K562 (cell line): ENCODE results near the gene TESK1. TPM values are rescaled to one million over a fixed set of nuclear protein-coding genes. Genes with fewer than 3 reads are reported as not detected.

Experiments used
- ATAC-seq: fragments of 200-7000 bp; cut with Tn5 transposase; 3 replicates; pipeline ENCODE4 v1.9.1; 2020; ENCODE audit warnings: moderate library complexity
- BruUV-seq: library from RNA; stranded (reverse); fragments of 400-500 nt; replicated peaks from 2 replicates; lab custom pipeline; 2021; lab: Mats Ljungman, UMichigan
- CTCF ChIA-PET: fragments of 300-600 bp; formaldehyde crosslinking; extraction: SDS; loops from one replicate; lab custom pipeline; 2021; ENCODE audit warnings: low intra/inter-chr PET ratio; lab: Yijun Ruan, JAX
- POLR2A ChIA-PET: fragments of 300-600, 350-650 bp; sonication (Branson Sonifier 250); formaldehyde crosslinking; extraction: SDS; loops from one replicate; lab custom pipeline; 2021; ENCODE audit warnings: antibody characterized with exemption, inconsistent platforms; lab: Yijun Ruan, JAX
- DNase-seq, 4 experiments: peaks; one replicate each; pipeline versions ENCODE4 v3.0.0 to v3.0.0-alpha.2; 2011 to 2018; ENCODE audit warnings: low spot score in 3 of 4, mixed read lengths in 3 of 4; ENCODE audit errors: extremely low read depth in 1 of 4
- FAIRE-seq: peaks from 2 replicates; lab custom pipeline; 2011; peaks lifted over from hg19 to GRCh38; lab: Jason Lieb, UNC
- H2AFZ ChIP-seq: 2 replicates; pipeline ENCODE4 v1.6.0; 2011; ENCODE audit warnings: low read depth, low read length, control low read depth, inconsistent platforms
- H3K27ac ChIP-seq: fragments of 200-600 bp; 3 replicates; pipeline ENCODE4 v1.8.0; 2011; ENCODE audit warnings: low read depth, mild to moderate bottlenecking, control low read depth, inconsistent platforms, low read length, moderate library complexity, mixed read lengths; ENCODE audit errors: extremely low read depth
- H3K27me3 ChIP-seq, 2 experiments: fragments of 300-600 bp in 1 of 2; 2 replicates in 1 of 2; 3 replicates in 1 of 2; pipeline versions ENCODE4 v1.6.0 to v1.8.0; 2011; ENCODE audit warnings: inconsistent platforms in 2 of 2, low read length in 2 of 2, mild to moderate bottlenecking in 1 of 2, mixed read lengths in 1 of 2, moderate library complexity in 1 of 2; ENCODE audit not compliant: control insufficient read depth in 2 of 2, insufficient read depth in 2 of 2
- H3K36me3 ChIP-seq: fragments of 300-600 bp; 3 replicates; pipeline ENCODE4 v1.8.0; 2011; ENCODE audit warnings: mild to moderate bottlenecking, low read length, inconsistent platforms; ENCODE audit not compliant: control insufficient read depth, insufficient read depth
- H3K4me1 ChIP-seq, 2 experiments: fragments of 200-600 bp in 1 of 2; replicated peaks in 1 of 2; 2 replicates in 1 of 2; 3 replicates in 1 of 2; pipeline versions ENCODE4 v1.5.1 to v1.8.0; 2011; ENCODE audit warnings: inconsistent platforms in 2 of 2, low read length in 2 of 2, mild to moderate bottlenecking in 1 of 2, mixed read lengths in 1 of 2, moderate library complexity in 1 of 2; ENCODE audit not compliant: control insufficient read depth in 2 of 2, insufficient read depth in 2 of 2
- H3K4me2 ChIP-seq: 2 replicates; pipeline ENCODE4 v1.6.1; 2011; ENCODE audit warnings: low read length, control low read depth, inconsistent platforms, mixed read lengths; ENCODE audit not compliant: insufficient read depth
- H3K4me3 ChIP-seq: fragments of 200-600 bp; sonication (generic), shearing (Covaris generic); 2 replicates; pipeline ENCODE4 v1.5.1; 2016; ENCODE audit warnings: control low read depth, inconsistent platforms
- H3K79me2 ChIP-seq: fragments of 200-600 bp; 3 replicates; pipeline ENCODE4 v1.8.0; 2011; ENCODE audit warnings: low read length, inconsistent platforms; ENCODE audit not compliant: control insufficient read depth, insufficient read depth
- H3K9ac ChIP-seq, 2 experiments: 2 replicates each; pipeline versions ENCODE4 v1.6.0 to v1.6.1; 2011; ENCODE audit warnings: low read depth in 2 of 2, low read length in 2 of 2, control low read depth in 1 of 2, inconsistent platforms in 1 of 2, mild to moderate bottlenecking in 1 of 2, mixed read lengths in 1 of 2; ENCODE audit not compliant: insufficient read depth in 1 of 2
- H3K9me1 ChIP-seq: one replicate; pipeline ENCODE4 v1.6.0; 2011; ENCODE audit warnings: inconsistent platforms, mild to moderate bottlenecking, low read length, moderate library complexity; ENCODE audit not compliant: control insufficient read depth, insufficient read depth
- H3K9me3 ChIP-seq: replicated peaks from 2 replicates; pipeline ENCODE4 v1.5.1; 2011; ENCODE audit warnings: low read depth, low read length, inconsistent platforms; ENCODE audit not compliant: control insufficient read depth, insufficient read depth
- H4K20me1 ChIP-seq: replicated peaks from 2 replicates; pipeline ENCODE4 v1.6.1; 2011; ENCODE audit warnings: low read length, inconsistent platforms, mixed read lengths; ENCODE audit not compliant: control insufficient read depth, insufficient read depth
- PHF8 ChIP-seq: fragments of 200-600 bp; sonication (generic); IDR thresholded peaks from 2 replicates; pipeline ENCODE4 v1.6.1; 2012; ENCODE audit warnings: mixed run types, mild to moderate bottlenecking, inconsistent platforms, low read length, moderate library complexity, borderline replicate concordance
- SIN3A ChIP-seq, 2 experiments: fragments of 150-350 bp in 1 of 2; IDR thresholded peaks; 2 replicates each; pipeline ENCODE4 v1.6.1; 2011 to 2016; ENCODE audit warnings: borderline replicate concordance in 2 of 2, low read depth in 2 of 2, low read length in 2 of 2, mild to moderate bottlenecking in 2 of 2, moderate library complexity in 2 of 2; ENCODE audit not compliant: control insufficient read depth in 1 of 2
- WGBS: fragments of 100-300 bp; shearing (Covaris generic); methylation state at CpG from one replicate; pipeline ENCODE4 v1.1.6; 2016; ENCODE audit warnings: low coverage, mixed read lengths; ENCODE audit not compliant: insufficient coverage; ENCODE audit errors: missing lambda C conversion rate; 5-methylcytosine and 5-hydroxymethylcytosine counted together
- in situ Hi-C: fragments of 300-500 bp; cut with MboI; formaldehyde crosslinking; loops from 4 replicates; pipeline ENCODE4 v1.15.0; 2018; ENCODE audit warnings: inconsistent platforms, mixed read lengths
- intact Hi-C: fragments of 100-400 bp; cut with micrococcal nuclease; formaldehyde crosslinking; loops from 2 replicates; pipeline ENCODE4 v1.14.2; 2022
- polyA plus RNA-seq, 8 experiments: library from polyadenylated mRNA; depleted of rRNA in 4 of 8; stranded (reverse) in 5 of 8; unstranded in 3 of 8; fragments of >200 nt; fragmentation: Nextera tagmentation in 2 of 8; fragmentation: Illumina TruSeq in 1 of 8; extraction: Ambion mirVana in 2 of 8; extraction: Trizol in 1 of 8; gene quantifications; 2 replicates each; pipeline versions ENCODE4 v1.2.1 to v1.2.3, GENCODE V29; 2011 to 2014; ENCODE audit warnings: inconsistent platforms in 1 of 8, missing spikeins in 1 of 8
- total RNA-seq, 7 experiments: library from RNA; depleted of rRNA in 6 of 7; stranded (reverse); fragments of >200 nt in 6 of 7; fragmentation: Illumina TruSeq in 2 of 7; extraction: Trizol in 2 of 7; gene quantifications; 2 replicates each; pipeline versions ENCODE4 v1.2.1 to v1.2.3, GENCODE V29; 2011 to 2021; ENCODE audit warnings: low replicate concordance in 1 of 7
- TF ChIP-seq, protein P1 (sequence below): fragments of 250-450 bp; sonication (Bioruptor Pico); IDR thresholded peaks from 2 replicates; pipeline ENCODE4 v1.4.0; 2020
- TF ChIP-seq, protein P2 (sequence below): sonication (generic); formaldehyde crosslinking; IDR thresholded peaks from 2 replicates; pipeline ENCODE4 v1.8.1; 2023; ENCODE audit warnings: mild to moderate bottlenecking, missing genetic modification reagents

The TESK1 gene
- total and polyA plus RNA-seq, 9 of the 15 experiments (the other 6 are each of a cell fraction or from before 2014, with no cell fraction given): 0.07 to 10.4 (median 4.1) TPM

DNA sequence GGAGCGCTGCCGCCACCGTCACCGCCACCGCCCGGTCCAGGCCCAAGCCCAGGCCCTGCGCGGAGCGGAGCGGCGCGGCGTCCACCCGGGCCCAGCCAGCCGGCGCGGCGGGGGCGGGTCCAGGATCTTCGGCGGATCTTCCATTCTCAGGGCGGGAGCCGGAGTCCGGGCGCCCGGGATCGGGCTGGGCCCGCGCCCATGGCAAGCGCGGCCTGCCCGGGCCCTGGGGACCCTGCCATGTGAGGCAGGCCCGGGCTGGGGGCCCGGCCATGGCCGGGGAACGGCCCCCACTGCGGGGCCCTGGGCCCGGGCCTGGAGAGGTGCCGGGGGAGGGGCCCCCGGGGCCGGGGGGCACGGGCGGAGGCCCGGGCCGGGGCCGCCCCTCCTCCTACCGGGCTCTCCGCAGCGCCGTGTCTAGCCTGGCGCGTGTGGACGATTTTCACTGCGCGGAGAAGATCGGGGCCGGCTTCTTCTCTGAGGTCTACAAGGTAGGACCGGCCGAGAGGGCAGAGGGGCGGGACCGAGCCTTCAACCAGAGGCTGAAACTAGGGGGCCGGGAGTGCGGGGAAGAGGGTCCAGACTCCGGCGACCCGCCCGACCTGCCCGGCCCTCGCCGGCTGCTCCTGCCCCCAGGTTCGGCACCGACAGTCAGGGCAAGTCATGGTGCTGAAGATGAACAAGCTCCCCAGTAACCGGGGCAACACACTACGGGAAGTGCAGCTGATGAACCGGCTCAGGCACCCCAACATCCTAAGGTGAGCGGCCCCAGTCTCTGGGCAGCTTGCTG, 482 bp downstream of the TESK1 start (continued):
- TF ChIP-seq PHF8: peak; percentile 56; the same call in 1 of the 2 replicates
- TF ChIP-seq, protein P1, sequence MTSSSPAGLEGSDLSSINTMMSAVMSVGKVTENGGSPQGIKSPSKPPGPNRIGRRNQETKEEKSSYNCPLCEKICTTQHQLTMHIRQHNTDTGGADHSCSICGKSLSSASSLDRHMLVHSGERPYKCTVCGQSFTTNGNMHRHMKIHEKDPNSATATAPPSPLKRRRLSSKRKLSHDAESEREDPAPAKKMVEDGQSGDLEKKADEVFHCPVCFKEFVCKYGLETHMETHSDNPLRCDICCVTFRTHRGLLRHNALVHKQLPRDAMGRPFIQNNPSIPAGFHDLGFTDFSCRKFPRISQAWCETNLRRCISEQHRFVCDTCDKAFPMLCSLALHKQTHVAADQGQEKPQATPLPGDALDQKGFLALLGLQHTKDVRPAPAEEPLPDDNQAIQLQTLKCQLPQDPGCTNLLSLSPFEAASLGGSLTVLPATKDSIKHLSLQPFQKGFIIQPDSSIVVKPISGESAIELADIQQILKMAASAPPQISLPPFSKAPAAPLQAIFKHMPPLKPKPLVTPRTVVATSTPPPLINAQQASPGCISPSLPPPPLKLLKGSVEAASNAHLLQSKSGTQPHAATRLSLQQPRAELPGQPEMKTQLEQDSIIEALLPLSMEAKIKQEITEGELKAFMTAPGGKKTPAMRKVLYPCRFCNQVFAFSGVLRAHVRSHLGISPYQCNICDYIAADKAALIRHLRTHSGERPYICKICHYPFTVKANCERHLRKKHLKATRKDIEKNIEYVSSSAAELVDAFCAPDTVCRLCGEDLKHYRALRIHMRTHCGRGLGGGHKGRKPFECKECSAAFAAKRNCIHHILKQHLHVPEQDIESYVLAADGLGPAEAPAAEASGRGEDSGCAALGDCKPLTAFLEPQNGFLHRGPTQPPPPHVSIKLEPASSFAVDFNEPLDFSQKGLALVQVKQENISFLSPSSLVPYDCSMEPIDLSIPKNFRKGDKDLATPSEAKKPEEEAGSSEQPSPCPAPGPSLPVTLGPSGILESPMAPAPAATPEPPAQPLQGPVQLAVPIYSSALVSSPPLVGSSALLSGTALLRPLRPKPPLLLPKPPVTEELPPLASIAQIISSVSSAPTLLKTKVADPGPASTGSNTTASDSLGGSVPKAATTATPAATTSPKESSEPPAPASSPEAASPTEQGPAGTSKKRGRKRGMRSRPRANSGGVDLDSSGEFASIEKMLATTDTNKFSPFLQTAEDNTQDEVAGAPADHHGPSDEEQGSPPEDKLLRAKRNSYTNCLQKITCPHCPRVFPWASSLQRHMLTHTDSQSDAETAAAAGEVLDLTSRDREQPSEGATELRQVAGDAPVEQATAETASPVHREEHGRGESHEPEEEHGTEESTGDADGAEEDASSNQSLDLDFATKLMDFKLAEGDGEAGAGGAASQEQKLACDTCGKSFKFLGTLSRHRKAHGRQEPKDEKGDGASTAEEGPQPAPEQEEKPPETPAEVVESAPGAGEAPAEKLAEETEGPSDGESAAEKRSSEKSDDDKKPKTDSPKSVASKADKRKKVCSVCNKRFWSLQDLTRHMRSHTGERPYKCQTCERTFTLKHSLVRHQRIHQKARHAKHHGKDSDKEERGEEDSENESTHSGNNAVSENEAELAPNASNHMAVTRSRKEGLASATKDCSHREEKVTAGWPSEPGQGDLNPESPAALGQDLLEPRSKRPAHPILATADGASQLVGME (CRISPR knock-in tag): peak; percentile 27; the same call in 1 of the 2 replicates

DNA sequence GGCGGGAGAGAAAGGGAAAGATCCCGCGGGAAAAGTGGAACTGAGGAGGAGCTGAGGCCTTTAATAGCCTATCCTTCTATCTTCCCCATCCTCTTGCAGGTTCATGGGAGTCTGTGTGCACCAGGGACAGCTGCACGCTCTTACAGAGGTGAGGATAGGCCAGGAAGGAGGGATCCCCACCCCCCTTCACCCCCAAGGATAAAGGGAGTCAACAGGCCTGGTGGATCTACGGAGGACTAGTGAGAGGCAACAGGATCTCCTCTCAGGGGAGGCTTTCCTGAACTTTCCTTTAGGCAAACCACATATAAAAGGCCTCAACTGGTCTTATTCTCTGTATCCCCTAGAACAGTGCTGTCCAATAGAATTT, 1.1 kb downstream of the TESK1 start:
- WGBS: 20% methylated on average over 5 of the region's 5 CpGs
- ChIA-PET CTCF (no interaction called here), POLR2A (interaction anchor here (0.7 kb wide), 2 partner anchors 10 to 609 kb away, joined by 3 read pairs; no protein-coding TSS in a partner anchor)
- Histone ChIP-seq H3K27me3 (no peaks in the 10 kb centered on the region), H3K27ac (no peak overlapping the region), H4K20me1 (no peaks in the 10 kb centered on the region), H3K4me1 (peaks cover 2 to 21% of the 10 kb centered on the region in 2 experiments; a peak in 3 of 5 replicates), H3K79me2 (0 out of 3 replicates have a peak, but pooled peaks cover 4% of the 10 kb centered on the region), H3K9ac (peak overlapping the region; percentile 51 to 88; a peak in 3 of 4 replicates), H2AFZ (no peak overlapping the region), H3K36me3 (peaks cover 11% of the 10 kb centered on the region; the same call in 1 of the 3 replicates), H3K4me2 (peak overlapping the region; percentile 66), H3K4me3 (peak overlapping the region; percentile 58), H3K9me3 (no peaks in the 10 kb centered on the region), H3K9me1 (no peaks in the 10 kb centered on the region)
- peak in 2 of 4 experiments; percentile 17 for DNase-seq
- no peak for ATAC-seq
- FAIRE-seq: peak; percentile 26
- in situ Hi-C loops: loop anchor here (5.0 kb wide), 1 partner anchor 41 kb away; no protein-coding TSS in a partner anchor
- TF ChIP-seq, protein P2, sequence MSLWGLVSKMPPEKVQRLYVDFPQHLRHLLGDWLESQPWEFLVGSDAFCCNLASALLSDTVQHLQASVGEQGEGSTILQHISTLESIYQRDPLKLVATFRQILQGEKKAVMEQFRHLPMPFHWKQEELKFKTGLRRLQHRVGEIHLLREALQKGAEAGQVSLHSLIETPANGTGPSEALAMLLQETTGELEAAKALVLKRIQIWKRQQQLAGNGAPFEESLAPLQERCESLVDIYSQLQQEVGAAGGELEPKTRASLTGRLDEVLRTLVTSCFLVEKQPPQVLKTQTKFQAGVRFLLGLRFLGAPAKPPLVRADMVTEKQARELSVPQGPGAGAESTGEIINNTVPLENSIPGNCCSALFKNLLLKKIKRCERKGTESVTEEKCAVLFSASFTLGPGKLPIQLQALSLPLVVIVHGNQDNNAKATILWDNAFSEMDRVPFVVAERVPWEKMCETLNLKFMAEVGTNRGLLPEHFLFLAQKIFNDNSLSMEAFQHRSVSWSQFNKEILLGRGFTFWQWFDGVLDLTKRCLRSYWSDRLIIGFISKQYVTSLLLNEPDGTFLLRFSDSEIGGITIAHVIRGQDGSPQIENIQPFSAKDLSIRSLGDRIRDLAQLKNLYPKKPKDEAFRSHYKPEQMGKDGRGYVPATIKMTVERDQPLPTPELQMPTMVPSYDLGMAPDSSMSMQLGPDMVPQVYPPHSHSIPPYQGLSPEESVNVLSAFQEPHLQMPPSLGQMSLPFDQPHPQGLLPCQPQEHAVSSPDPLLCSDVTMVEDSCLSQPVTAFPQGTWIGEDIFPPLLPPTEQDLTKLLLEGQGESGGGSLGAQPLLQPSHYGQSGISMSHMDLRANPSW (CRISPR knock-in tag): no peak
- peak in 1 of 2 experiments; percentile 17; a peak in 1 of 4 replicates for TF ChIP-seq SIN3A (IDR thresholded peaks at IDR 0.05; ENCODE audit: borderline replicate concordance in 2 of 2, control insufficient read depth in 1 of 2, low read depth in 2 of 2, low read length in 2 of 2)
- intact Hi-C loops: no loop called here
- BruUV-seq: no TSS peak
